Dermis microvascular lymphatic vessel endothelial cell (primary cell): Measurements from ENCODE around the gene ATP1A1. TPM values are rescaled to one million over a fixed set of nuclear protein-coding genes. Genes with fewer than 3 reads are reported as not detected.
A peak's percentile ranks its signal among the peaks of the same experiment; 100 is the strongest.

ENCODE experiments used
- DNase-seq, 2 donors: peaks; one replicate each; pipeline versions ENCODE4 v3.0.0 to v3.0.0-alpha.2; 2010; ENCODE audit warnings: low read depth in 2 of 2
- total RNA-seq: library from RNA; depleted of rRNA; stranded (reverse); fragments of >200 nt; gene quantifications from 2 replicates; pipeline ENCODE4 v1.2.1, GENCODE V29; 2014

Gene ATP1A1
- total RNA-seq, 1 donor from 2014 or later = 191 TPM

DNA sequence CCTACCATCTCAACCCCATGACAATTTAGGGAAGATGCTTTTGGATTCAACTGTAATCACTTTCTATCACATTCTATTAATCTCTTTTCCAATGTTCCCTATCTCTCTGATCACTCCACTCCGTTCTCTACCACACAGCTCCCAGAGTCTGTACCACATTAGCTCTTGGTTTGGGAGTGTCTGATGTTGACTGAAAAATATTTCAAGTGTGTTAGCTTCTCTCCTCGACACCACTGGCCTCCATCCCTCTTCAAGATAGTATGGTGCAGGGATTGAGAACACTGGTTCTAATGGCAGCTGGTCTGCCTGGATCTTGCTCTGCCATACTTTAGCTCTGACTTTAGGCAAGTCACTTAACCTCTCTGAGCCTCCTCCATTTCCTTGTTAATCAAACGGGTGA, 39.9 kb downstream of the ATP1A1 start:
- no peak for DNase-seq

DNA sequence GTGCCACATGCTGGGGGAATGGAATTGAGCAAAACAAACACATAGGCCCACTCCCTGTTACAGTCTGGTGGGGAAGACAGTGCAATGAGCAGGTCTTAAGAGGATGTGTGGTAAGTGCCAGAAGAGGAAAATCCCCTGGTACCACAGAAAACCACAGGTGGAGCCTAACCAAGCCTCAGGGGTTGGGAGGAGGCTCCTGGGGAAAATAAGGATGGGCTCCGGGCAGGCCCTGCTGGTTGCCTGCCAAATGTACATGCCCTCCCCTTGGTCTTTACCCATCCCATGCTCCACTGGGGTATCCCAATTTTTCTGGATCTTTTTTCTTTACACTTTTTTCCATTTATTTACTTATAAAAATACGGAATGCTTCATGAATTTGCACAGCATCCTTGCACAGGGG, 40.4 kb downstream of the ATP1A1 start:
- no peak for DNase-seq

DNA sequence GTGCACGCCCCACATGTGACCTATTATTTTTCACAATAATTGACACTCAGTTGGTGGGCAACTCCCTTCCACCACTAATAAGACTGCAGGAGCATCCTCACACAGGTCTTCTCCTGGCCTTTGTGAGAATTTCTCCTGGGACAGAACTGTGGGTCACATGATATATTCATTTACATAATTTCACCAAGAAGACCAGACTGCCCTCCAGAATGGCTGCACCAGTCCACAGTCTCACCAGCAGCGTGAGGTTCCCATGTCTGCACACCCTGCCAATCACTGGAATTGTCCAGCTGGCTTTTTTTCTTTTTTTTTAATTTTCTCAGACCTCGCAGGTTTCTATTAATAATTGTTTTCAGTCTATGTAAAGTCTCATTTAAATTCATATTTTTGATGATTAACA, 41.3 kb downstream of the ATP1A1 start:
- no peak for DNase-seq

DNA sequence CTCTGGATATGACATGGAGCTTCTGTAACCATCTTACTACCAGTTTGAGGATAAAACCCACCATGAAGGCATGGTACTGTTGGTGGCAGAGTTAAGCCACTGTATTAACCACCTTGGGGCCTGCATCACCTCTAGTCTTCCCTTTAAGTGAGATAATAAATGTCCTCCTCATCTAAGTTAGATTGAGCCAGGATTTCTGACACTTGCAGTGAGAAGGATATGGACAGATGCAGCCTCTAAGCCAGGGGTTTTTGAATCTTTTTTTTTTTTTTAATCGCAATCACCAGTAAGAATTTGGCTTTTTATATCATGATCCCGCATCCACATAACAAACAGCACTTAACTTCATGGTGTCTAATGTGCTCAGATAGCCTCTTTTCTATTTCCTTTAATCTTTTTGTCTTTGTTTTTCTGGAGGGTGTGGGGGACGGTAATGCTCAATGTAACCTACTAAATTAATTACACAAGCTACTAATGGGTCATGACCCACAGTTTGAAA, 42.2 kb downstream of the ATP1A1 start:
- no peak for DNase-seq

DNA sequence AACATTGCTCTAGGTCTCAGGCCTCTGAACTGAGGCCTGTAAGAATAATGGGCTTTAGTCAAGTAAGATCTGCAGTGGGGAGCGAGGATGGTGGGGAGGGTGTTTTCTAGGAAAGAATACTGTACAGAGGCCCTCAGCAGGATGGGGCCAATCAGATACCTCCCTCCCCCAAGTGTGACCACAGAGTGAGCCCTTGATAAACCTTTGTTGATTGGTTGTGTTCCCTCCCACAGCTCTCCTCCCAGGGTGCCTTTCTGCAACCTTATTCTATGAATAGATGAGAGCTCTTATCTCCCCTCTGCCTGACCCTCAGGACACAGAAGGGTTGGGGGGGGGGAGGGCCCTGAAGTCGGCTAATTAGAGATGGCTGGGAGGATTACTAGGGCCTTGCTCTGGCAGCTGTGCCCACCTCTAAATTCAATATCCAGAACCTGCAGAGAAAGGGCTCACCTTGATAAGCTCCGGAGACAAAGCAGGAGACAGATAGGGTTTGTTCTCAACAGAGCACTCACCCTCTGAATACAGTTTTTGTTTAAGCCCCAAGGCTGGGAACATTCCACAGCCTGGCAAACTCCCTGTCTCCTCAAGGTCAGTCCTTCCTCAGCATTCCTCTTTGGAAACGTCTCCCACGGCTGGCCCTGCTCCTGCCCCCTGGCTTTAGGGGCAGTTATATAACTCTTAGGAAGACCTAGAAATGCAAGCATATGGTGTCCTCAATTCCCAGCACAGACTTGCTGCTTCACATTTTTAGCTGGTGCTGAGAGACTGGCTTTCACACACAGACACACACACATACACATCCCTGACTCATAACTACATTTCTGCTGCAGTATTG, 42.9 kb downstream of the ATP1A1 start:
- no peak for DNase-seq

DNA sequence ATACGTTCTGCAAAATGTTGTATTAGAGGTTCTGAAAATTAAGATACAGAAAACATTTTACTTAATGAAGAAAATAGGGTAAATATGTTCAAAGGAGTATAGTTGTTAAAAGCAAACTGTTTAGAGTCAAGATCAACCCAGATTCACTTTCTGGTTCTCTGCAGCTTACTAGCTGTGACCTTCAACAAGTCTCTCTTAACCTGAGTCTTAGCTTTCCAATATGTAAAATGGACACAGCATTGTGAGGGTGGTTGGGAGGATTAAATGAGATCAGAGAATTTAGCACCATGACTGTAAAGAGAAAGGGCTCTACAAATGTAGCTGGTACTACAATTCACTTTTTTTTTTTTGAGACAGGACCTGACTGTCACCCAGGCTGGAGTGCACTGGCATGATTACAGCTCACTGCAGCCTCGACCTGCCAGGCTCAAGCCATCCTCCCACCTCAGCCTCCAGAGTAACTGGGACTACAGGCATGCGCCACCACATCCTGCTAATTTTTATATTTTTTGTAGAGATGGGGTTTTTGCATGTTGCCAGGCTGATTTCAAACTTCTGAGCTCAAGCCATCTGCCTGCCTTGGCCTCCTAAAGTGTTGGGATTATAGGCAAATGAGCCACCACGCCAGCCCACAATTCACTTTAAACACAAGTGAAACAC, 43.9 kb downstream of the ATP1A1 start:
- DNase-seq = no peak

DNA sequence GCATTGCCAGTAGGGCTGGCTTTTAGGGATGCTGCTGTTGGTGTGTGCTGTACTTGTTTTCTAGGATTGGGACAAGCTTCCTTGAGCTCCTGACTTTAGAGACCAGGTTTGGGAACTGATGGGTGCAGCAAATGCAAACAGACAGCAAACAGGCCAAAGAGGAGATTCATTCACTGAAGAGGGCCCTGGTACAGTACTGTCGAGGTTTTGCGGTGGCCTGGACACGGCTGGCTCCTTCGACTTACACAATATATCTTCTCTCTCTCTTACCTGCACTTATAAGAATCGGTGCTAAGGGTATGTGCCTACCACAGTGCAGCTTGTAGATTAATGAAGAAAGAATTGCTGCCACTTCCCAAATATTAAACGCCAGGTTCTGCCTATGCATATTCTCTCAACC, 44.6 kb downstream of the ATP1A1 start:
- no peak for DNase-seq

DNA sequence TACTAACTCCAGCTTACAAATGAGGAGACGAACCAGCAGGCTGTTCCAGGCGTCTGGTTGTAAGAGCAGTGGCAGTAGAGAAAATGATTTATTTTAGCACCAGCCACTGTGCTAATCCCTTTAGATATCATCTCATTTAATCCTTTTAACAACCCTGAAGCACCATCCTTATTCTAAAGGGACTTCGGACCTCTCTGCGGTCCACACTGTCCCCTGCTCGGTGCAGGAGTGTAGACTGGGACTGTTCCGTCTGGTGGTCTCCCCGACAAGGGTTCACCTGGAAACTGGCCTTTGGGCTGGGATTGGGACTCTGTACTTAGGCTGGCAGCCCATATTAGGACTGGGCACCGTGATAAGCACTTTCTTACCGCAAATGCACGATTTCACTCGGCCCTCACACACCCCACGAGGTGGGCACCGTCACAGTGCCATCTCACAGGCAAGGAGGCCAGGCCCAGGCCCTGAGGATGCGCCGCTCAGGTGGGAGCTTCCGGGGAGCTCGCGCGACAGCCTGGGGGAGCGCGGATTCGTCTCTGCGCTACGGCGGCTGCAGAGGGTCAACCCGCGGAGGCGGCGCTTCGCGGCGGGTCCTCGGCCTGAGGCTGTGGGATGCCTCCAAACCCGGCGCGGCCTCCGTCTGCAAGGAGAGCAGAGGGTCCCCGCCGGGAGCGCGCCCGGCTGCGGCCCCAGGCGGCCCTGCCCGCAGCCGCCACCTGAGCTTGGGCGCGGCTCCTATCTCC, 45.2 kb downstream of the ATP1A1 start:
- DNase-seq = peak; percentile 34 to 59

DNA sequence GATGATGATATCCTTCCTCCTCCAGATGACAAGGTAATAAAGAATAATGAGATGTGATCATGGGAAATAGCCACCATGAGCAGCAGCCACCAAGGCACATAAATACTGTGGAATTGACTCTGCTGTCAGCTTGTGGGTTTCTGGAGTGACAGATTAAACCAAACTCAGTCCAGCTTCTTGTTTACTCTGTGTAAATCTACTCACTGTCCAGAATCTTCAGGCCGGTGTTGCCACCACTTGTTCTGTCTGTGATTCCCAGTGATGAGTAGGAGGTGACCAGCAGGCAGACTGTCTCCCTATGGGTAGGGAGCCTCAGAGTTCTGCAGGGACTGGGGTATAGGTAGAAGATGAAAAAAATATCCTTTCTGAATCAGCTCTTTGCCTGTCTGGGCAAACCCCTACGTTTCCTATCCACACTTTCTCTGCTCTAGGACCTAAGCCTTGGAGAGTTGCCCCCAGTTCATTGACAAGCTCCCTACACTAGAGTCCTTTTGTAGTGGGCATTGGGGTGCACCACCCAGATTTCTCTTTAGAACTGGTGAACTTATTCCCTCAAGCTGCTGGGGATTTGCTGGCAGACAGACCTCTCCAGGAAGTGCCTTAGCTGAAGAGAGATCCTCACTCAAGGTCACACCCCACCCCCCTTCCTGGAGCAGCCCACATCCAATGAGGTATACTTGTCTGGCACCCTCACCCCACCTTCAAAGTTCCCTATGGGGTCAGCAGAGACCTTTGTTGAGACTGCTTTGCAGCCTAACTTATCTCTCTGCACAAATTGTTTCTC, 47.6 kb downstream of the ATP1A1 start:
- DNase-seq = no peak

DNA sequence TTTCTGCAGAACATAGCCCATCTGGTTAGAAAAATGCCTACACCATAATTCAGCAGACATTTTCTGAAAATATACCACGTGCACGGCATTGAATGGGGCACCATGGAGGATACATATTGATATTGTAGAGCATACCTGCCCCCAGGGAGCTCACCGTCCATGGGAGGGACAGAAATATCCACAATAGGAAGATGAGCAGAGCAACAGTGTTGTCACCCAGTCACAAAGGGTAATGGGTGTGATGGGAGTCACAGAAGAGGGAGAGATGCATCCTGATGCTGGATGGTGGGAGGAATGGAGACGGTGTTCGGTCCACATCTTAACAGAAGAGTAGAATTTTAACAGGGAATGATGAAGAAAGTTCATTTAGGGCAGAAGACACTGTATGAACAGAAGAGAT, 51.4 kb downstream of the ATP1A1 start:
- DNase-seq = no peak

DNA sequence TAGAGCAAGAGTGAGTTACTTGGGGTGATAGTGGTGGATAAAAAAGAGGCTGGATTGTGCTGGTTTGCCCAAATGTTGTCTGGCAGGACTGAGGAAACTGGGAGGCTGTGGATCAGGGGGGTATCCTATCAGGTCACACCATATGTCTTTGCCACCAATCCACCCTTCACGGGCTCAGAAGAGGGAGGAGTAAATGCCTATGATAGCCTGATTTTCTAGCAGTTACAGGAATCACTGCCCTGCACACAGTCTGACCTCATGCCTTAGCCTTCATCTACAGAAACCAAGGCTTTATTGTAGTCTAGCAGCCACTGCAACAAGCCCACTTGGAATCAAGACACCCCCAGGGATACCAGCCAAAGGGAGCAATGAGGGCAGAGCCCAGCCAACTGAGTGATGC, 51.8 kb downstream of the ATP1A1 start:
- no peak for DNase-seq

DNA sequence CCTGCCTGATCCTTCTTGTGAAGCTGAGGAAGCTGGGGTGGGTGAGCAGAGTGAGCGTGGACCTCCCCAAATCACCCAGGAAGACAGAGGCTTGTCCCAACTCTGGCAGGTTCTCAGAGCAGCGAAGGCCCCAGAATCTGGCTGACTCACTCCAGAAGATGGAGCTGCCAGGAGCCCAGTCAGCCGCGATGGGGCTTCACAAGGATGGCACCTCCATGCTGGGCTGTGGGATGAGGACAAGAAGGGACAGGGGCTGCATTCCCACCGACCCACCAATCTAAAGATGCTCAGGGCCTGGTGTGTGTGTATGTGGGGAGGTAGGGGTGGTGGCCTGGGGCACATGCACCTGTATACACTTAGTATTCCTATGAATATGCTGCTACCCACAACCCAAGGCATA, 52.9 kb downstream of the ATP1A1 start:
- no peak for DNase-seq

DNA sequence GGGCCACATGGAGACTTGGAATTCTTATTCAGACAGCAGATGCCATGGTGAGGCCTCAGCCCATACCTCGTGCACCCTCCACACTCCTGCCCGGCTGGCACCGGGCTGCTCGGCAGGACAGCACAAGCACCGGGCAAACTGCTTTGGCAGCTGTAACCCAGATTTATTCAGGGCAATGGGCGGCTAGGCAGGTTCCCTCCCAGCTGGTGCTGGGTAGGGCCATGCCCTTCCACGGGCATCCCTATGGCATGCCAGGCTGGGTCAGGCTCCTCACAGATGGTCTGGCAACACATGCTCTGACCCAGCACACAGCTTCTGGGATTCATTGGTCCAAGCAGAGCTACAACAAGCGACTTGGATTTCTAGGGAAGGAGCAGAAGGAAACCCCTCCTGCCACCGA, 53.4 kb downstream of the ATP1A1 start:
- no peak for DNase-seq

DNA sequence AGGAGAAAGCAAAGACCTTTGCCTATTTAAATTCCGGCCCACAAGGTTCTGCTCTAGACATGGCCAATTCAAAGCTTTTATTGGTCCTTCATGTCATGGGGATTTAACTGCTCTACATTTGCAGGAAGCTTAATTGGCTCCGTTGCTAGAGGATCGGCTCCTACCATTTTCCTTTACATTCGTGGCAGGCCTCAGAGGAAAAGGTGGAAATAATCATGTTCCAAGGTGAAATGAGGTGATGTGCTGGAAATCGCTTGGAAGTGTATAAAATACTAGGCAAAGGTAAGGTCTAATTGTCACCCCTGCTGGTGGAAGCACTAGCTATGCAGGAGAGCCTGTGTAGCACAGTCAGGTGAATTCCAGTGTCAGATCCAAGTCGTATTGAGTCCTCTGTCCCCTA, 55.5 kb downstream of the ATP1A1 start:
- no peak for DNase-seq

DNA sequence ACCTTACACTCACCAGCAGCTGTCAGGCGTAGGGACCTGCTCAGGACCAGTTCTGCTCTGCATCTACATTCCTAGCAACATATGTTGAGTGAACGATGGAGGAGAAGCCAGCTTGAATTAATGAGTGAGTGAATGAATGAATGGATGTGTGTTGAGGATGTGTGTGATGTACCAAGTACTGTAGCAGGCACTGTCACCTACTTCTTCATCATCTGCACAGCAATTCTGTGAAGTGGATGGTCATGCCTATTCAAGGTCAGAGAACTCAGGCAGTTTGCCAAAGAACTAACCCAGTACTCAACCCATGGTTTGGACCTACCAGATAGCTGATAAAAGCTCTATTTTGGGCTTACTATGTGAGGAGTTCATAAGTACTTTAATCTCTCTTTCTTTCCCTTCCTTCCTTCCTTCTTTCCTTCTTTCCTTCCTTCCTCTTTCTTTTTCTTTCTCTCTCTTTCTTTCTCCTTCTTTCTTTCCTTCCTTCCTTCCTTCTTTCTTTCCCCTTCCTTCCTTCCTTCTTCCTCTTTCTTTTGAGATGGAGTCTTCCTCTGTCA, 56.9 kb downstream of the ATP1A1 start:
- no peak for DNase-seq

DNA sequence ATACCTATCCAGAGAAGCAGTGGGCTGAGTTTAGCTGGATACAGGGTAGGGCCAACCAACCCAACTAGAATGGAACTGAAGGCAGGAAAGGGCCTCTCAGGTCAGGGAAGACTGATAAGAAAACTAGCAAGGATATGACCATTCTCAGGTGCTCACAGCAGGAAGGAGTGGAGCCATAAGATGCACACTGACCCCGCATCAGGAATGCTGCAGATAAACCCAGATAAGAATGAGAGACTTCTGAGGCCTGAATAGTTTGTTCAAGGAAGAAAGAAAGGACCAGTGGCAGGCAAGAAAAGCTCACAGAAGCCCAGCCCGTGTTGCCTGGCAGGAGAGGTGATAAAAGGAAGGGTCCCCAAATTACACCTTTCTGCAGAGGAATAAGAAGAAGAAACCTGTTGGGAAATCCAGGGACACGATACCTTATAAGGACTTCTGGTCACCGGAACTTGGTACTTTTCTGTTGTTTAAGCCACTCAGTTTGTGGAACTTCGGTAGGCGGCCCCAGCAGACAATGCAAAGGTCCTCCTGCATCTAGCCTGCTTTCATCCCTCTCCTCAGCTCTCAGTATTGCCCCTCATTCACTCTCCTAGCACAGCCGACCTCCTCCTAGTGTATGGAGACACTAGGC, 58.9 kb downstream of the ATP1A1 start:
- DNase-seq = no peak

DNA sequence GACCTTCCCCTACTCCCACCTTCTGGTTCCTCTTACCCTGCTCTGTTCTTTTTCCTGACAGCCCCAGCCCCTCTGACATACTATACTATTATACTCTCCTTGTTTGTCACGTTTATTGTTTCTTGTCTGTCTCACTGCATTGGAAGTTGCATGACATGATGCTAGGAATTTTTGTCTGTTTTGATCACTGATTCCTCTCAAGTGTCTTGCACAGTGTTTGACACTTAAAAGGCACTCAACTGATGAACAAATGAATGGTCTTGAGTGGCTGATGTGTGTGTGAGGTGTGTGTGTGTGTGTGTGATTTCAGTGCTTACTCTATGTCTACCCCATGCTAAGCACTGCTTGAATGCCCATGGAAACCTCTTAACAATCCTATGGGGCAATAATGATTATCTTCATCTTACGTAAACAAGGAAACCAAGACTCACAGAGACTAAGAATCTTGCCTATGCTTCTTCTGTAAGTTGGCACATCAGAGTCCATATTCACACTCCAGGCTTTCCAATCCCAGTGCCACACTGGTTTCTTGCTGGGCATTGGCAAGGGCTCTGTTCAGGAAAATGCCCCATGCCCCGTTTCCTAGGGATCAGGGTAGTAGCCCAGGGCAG, 59.7 kb downstream of the ATP1A1 start:
- DNase-seq = no peak

DNA sequence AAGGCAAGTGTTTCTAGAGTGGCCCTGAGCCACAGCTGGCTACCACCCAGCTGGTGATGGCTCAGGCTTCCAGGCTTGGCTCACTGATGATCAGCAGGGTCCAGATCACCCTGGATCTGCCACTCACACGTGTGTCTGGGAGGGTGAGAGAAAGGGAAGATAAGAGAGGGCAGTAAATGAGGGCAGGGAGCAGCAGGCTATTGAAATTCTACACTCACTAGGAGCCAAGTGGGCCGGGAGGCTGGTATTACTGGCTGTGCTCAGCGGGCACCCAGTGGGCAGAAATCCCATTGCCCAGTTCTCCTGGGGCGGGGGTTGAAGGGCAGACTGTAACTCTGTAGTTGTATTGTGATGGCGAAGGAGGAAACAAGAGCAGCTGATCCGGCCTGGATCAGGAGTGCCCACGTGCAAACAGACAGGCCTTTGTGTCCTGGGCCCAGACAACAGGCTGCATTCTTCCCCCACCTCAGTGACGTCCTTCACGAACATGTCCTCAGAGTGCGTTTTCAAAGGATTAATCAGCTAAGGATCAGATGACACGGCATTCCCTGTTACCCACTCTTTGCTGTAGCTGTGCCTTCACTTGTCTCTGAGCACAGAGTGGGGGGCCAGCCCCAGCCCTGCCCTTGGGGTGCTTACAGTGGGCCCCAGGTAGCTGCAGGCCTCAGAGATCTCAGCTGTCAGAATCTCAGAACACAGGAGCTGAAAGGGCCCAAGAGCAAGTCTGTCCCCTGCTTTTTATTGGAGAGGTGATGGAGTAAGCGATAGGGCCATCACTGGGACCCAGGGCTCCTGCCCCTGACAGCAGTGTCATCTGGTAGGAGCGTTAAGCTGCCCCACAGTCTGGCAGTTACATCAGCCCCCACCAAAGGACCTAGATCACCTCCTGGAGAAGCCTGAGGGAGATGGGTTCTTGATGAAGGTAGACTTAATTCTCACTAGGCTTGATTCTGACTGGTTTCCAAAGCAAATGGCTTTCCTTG, 60.5 kb downstream of the ATP1A1 start:
- no peak for DNase-seq

DNA sequence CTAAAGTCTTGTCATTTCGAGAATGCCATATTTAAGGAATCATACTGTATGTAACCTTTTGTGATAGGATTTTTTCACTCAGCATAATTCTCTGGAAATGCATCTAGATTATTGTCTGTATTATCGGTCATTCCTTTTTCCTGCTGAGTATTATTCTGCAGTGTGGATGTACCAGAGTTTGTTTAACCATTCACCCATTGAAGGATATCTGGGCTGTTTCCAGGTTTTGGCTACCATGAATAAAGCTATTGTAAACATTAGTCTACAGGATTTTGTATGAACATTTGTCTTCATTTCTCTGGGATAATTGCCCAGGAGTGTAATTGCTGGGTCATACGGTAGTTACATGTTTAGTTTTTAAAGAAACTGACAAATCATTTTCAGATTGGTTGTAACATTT, 61.8 kb downstream of the ATP1A1 start:
- no peak for DNase-seq
